ENCODE results near the gene ASCC3.

The ASCC3 gene

DNA sequence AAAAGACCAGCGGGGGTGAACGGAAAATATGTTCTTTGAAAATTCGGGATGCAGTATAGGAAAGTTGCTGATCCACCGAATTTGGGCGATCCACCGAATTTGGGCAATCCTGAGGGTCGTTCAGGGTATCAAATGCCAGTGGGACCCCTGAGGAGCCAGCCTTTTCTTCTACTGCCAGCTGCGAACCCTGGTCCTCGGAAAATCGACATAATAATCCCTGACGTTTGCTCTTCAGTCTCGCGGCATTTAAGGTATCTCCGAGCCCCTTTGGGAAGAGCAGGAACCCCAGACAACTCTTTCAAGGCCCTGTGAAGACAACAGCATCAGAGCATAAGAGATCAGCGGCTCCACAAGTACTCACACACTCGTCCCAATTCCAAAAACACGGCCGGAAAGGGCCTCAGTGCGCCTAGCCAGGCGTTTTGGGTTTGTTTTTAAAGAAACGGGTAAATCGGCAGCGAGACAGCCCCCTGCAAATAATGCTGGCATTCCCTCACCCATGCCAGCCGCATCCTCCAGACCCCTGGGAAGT lies 417.4 kb downstream of the ASCC3 start:
- TF ChIP-seq EZH2phosphoT487 (IDR thresholded peaks at IDR 0.05; ENCODE audit: borderline replicate concordance) = no peak
- TF ChIP-seq, protein P1, sequence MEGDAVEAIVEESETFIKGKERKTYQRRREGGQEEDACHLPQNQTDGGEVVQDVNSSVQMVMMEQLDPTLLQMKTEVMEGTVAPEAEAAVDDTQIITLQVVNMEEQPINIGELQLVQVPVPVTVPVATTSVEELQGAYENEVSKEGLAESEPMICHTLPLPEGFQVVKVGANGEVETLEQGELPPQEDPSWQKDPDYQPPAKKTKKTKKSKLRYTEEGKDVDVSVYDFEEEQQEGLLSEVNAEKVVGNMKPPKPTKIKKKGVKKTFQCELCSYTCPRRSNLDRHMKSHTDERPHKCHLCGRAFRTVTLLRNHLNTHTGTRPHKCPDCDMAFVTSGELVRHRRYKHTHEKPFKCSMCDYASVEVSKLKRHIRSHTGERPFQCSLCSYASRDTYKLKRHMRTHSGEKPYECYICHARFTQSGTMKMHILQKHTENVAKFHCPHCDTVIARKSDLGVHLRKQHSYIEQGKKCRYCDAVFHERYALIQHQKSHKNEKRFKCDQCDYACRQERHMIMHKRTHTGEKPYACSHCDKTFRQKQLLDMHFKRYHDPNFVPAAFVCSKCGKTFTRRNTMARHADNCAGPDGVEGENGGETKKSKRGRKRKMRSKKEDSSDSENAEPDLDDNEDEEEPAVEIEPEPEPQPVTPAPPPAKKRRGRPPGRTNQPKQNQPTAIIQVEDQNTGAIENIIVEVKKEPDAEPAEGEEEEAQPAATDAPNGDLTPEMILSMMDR (conservative IDR thresholded peaks at IDR 0.05; ENCODE audit: low read length) = no peak
- no peak overlapping the region for H3K4me2 ChIP-seq (ENCODE audit: low read depth, low read length, poor library complexity, severe bottlenecking)
- H4K20me1 ChIP-seq (ENCODE audit: insufficient read depth, low read length, poor library complexity, severe bottlenecking) = no peaks in the 10 kb centered on the region
- no peak overlapping the region for H3K4me3 ChIP-seq (ENCODE audit: low read length, poor library complexity, severe bottlenecking)
- no peak overlapping the region for H2AFZ ChIP-seq (ENCODE audit: low read length)
- no peaks in the 10 kb centered on the region for H3K4me1 ChIP-seq (ENCODE audit: insufficient read depth, low read length, poor library complexity, severe bottlenecking)
- no peaks in the 10 kb centered on the region for H3K9me3 ChIP-seq (ENCODE audit: insufficient read depth, low read depth, low read length)
- H3K36me3 ChIP-seq (ENCODE audit: insufficient read depth, low read length) = no peaks in the 10 kb centered on the region
- H3K27me3 ChIP-seq (ENCODE audit: insufficient read depth, low read length, poor library complexity, severe bottlenecking) = no peaks in the 10 kb centered on the region
- H3K9ac ChIP-seq (ENCODE audit: low read depth, low read length, poor library complexity, severe bottlenecking) = no peak overlapping the region
- H3K9me2 ChIP-seq (replicated peaks; ENCODE audit: low read depth, low read length) = no peaks in the 10 kb centered on the region
- H3F3A ChIP-seq (ENCODE audit: low read depth) = no peaks in the 10 kb centered on the region
- no peaks in the 10 kb centered on the region for H3K79me2 ChIP-seq (ENCODE audit: insufficient read depth, low read length)

DNA sequence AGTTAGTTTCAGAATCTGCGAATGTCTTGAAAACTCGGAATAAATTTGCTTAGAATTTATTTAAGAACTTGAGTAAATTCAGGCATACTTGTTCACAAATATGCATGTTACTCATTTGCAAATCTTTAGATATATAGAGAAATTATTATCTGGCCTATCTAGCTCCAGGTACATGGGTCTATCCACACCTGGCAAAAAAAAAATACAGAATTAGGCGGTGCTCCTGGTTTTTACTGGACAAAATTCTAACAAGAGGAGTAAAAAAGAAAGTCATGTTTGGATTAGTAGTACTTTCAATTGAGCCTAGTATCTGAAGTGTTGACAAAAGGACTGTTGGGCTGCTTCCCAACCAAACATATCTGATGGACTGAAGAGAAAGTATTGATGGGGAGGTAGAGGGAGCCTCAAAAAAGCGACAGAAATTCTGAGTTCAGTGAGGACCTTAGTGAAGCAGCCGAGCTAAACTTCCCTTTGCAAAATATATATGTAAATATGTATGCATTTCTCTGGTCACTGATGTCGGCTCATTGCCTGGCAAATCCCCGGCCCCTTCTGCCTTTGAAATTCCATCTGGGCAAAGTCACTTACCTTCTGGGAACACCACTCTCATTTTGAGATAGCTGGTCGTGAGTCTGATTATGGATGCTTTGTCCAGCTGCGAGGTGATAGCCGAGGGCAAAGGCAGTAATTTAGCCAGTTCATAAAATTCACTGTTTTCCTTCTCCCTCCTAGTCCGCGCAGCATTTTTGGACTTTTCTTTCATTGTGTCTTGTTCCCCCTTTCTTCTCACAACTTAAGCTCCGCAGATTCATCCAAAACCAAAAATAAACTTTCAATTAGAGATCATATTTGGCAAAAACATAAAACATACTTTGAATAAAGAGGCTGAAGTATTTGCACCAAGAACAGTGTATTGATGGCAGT lies 418.2 kb downstream of the ASCC3 start:
- H3K27me3 ChIP-seq (ENCODE audit: insufficient read depth, low read length, poor library complexity, severe bottlenecking) = no peaks in the 10 kb centered on the region
- no peaks in the 10 kb centered on the region for H3K9me3 ChIP-seq (ENCODE audit: insufficient read depth, low read depth, low read length)
- no peak overlapping the region for H3K4me3 ChIP-seq (ENCODE audit: low read length, poor library complexity, severe bottlenecking)
- H2AFZ ChIP-seq (ENCODE audit: low read length) = no peak overlapping the region
- no peak overlapping the region for H3K4me2 ChIP-seq (ENCODE audit: low read depth, low read length, poor library complexity, severe bottlenecking)
- no peaks in the 10 kb centered on the region for H3K36me3 ChIP-seq (ENCODE audit: insufficient read depth, low read length)
- no peaks in the 10 kb centered on the region for H3K4me1 ChIP-seq (ENCODE audit: insufficient read depth, low read length, poor library complexity, severe bottlenecking)
- H4K20me1 ChIP-seq (ENCODE audit: insufficient read depth, low read length, poor library complexity, severe bottlenecking) = no peaks in the 10 kb centered on the region
- TF ChIP-seq, protein P1 (conservative IDR thresholded peaks at IDR 0.05; ENCODE audit: low read length) = no peak
- no peak for TF ChIP-seq EZH2phosphoT487 (IDR thresholded peaks at IDR 0.05; ENCODE audit: borderline replicate concordance)
- H3K79me2 ChIP-seq (ENCODE audit: insufficient read depth, low read length) = no peaks in the 10 kb centered on the region
- H3K9ac ChIP-seq (ENCODE audit: low read depth, low read length, poor library complexity, severe bottlenecking) = no peak overlapping the region
- H3K9me2 ChIP-seq (replicated peaks; ENCODE audit: low read depth, low read length) = no peaks in the 10 kb centered on the region
- H3F3A ChIP-seq (ENCODE audit: low read depth) = no peaks in the 10 kb centered on the region

DNA sequence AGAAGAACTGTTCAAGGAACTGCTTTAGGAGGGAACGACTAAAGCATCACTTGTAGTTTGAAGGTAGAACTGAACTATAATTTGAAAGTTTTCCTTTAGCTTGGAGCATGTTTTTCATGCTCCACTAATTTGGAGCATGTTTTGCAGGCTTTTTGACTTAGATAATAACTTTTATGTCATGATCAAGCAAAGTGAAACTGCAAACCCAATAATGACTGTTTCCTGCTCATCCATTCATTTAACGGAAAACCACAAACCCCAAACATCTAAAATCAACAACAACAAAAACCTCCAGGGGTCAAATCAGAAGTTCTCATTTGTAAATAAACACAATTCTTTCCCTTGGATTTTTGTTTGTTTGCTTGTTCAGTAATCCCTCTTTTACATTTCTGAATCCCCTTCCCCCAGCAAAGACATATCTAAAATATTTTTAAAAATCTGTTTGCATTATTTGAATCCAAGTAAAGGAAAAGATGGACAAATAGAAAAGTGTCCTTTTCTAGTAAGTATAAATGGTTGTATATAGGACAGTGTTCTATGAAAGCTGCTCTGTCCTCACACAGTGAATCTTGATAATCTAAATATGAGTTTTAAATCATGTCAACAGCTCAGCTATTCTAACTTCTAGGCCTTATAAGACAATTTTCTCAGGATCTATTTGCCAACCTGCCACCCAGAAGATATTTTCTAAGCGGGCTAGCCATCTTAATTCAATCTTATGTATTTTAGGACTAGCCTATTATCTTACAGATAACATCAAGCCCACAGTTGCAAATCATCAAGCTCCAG lies 419.0 kb downstream of the ASCC3 start:
- no peaks in the 10 kb centered on the region for H3K27me3 ChIP-seq (ENCODE audit: insufficient read depth, low read length, poor library complexity, severe bottlenecking)
- no peaks in the 10 kb centered on the region for H3K9me3 ChIP-seq (ENCODE audit: insufficient read depth, low read depth, low read length)
- no peak overlapping the region for H2AFZ ChIP-seq (ENCODE audit: low read length)
- H3F3A ChIP-seq (ENCODE audit: low read depth) = no peaks in the 10 kb centered on the region
- no peak overlapping the region for H3K4me3 ChIP-seq (ENCODE audit: low read length, poor library complexity, severe bottlenecking)
- no peaks in the 10 kb centered on the region for H4K20me1 ChIP-seq (ENCODE audit: insufficient read depth, low read length, poor library complexity, severe bottlenecking)
- H3K9me2 ChIP-seq (replicated peaks; ENCODE audit: low read depth, low read length) = no peaks in the 10 kb centered on the region
- H3K9ac ChIP-seq (ENCODE audit: low read depth, low read length, poor library complexity, severe bottlenecking) = no peak overlapping the region
- no peaks in the 10 kb centered on the region for H3K36me3 ChIP-seq (ENCODE audit: insufficient read depth, low read length)
- no peak for TF ChIP-seq EZH2phosphoT487 (IDR thresholded peaks at IDR 0.05; ENCODE audit: borderline replicate concordance)
- TF ChIP-seq, protein P1 (conservative IDR thresholded peaks at IDR 0.05; ENCODE audit: low read length) = no peak
- H3K4me2 ChIP-seq (ENCODE audit: low read depth, low read length, poor library complexity, severe bottlenecking) = no peak overlapping the region
- H3K79me2 ChIP-seq (ENCODE audit: insufficient read depth, low read length) = no peaks in the 10 kb centered on the region
- no peaks in the 10 kb centered on the region for H3K4me1 ChIP-seq (ENCODE audit: insufficient read depth, low read length, poor library complexity, severe bottlenecking)

Measured in Loucy (cell line).